GM23338 (cell line): ENCODE data around the gene PDLIM5. TPM values are rescaled to one million over a fixed set of nuclear protein-coding genes. Genes with fewer than 3 reads are reported as not detected.

Experiments used
- ATAC-seq: fragments of 200-7000 bp; cut with Tn5 transposase; 3 replicates; pipeline ENCODE4 v1.9.1; 2020
- DNase-seq: peaks from one replicate; pipeline ENCODE4 v3.0.0-alpha.2; 2015; ENCODE audit warnings: low spot score
- H2AFZ ChIP-seq: fragments of 200-600 bp; sonication (generic); 2 replicates; pipeline ENCODE4 v1.8.0; 2016; ENCODE audit warnings: antibody characterized with exemption, mild to moderate bottlenecking, moderate library complexity
- H3F3A ChIP-seq: fragments of 200-600 bp; sonication (generic); replicated peaks from 2 replicates; pipeline ENCODE4 v1.8.0; 2017; ENCODE audit warnings: antibody characterized with exemption, mixed run types, low read depth
- H3K27ac ChIP-seq: fragments of 200-600 bp; sonication (generic); 2 replicates; pipeline ENCODE4 v1.6.1; 2016; ENCODE audit warnings: low read depth
- H3K27me3 ChIP-seq: fragments of 200-600 bp; sonication (generic); 2 replicates; pipeline ENCODE4 v1.8.0; 2016; ENCODE audit warnings: mild to moderate bottlenecking, mixed run types, moderate library complexity; ENCODE audit not compliant: insufficient read depth
- H3K36me3 ChIP-seq: fragments of 200-600 bp; sonication (generic); 2 replicates; pipeline ENCODE4 v1.8.0; 2016; ENCODE audit warnings: mild to moderate bottlenecking; ENCODE audit not compliant: insufficient read depth
- H3K4me1 ChIP-seq: fragments of 200-600 bp; sonication (generic); 2 replicates; pipeline ENCODE4 v1.8.0; 2016; ENCODE audit warnings: mild to moderate bottlenecking, moderate library complexity; ENCODE audit not compliant: insufficient read depth
- H3K4me2 ChIP-seq: fragments of 200-600 bp; sonication (generic); 2 replicates; pipeline ENCODE4 v1.7.1; 2017; ENCODE audit warnings: mixed run types
- H3K4me3 ChIP-seq: fragments of 200-600 bp; sonication (generic); 2 replicates; pipeline ENCODE4 v1.6.1; 2016; ENCODE audit warnings: mixed run types
- H3K79me2 ChIP-seq: fragments of 200-600 bp; sonication (generic); replicated peaks from 2 replicates; pipeline ENCODE4 v1.8.0; 2017; ENCODE audit warnings: mild to moderate bottlenecking; ENCODE audit not compliant: insufficient read depth
- H3K9me2 ChIP-seq: fragments of 200-600 bp; sonication (generic); 2 replicates; pipeline ENCODE4 v1.8.0; 2017; ENCODE audit not compliant: insufficient read depth
- H4K20me1 ChIP-seq: fragments of 200-600 bp; sonication (generic); replicated peaks from 2 replicates; pipeline ENCODE4 v1.8.0; 2017; ENCODE audit warnings: mild to moderate bottlenecking; ENCODE audit not compliant: insufficient read depth
- H3K27ac Mint-ChIP-seq: 2 replicates; pipeline ENCODE4 v1.8.0; 2020; ENCODE audit warnings: inconsistent platforms, mild to moderate bottlenecking, moderate library complexity, mixed read lengths
- H3K27me3 Mint-ChIP-seq: 3 replicates; pipeline ENCODE4 v1.8.0; 2022; ENCODE audit warnings: low read depth, mild to moderate bottlenecking, moderate library complexity, mixed read lengths, inconsistent platforms; ENCODE audit not compliant: insufficient read depth, poor library complexity
- H3K36me3 Mint-ChIP-seq: 3 replicates; pipeline ENCODE4 v1.8.0; 2021; ENCODE audit warnings: low read depth, mild to moderate bottlenecking, inconsistent platforms, moderate library complexity, mixed read lengths
- H3K4me1 Mint-ChIP-seq: 3 replicates; pipeline ENCODE4 v1.8.0; 2020; ENCODE audit warnings: mild to moderate bottlenecking, inconsistent platforms, mixed read lengths
- H3K4me3 Mint-ChIP-seq: 3 replicates; pipeline ENCODE4 v1.8.0; 2021; ENCODE audit warnings: moderate library complexity, mild to moderate bottlenecking, inconsistent platforms, mixed read lengths
- H3K9me3 Mint-ChIP-seq: 3 replicates; pipeline ENCODE4 v1.8.0; 2020; ENCODE audit warnings: moderate library complexity, mild to moderate bottlenecking, inconsistent platforms, mixed read lengths
- CREB1 ChIP-seq: fragments of 250-450 bp; sonication (Bioruptor Pico); IDR thresholded peaks from 2 replicates; pipeline ENCODE4 v1.5.0; 2020; ENCODE audit warnings: low read depth, mild to moderate bottlenecking, moderate library complexity
- CTCF ChIP-seq, 2 experiments: fragments of 200-600 bp in 1 of 2; sonication (generic) in 1 of 2; conservative IDR thresholded peaks; 2 replicates each; pipeline versions ENCODE4 v1.5.1 to v1.6.1; 2016 to 2017; ENCODE audit warnings: antibody characterized with exemption in 2 of 2, low read depth in 2 of 2, mild to moderate bottlenecking in 2 of 2, moderate library complexity in 1 of 2
- EZH2 ChIP-seq: fragments of 200-600 bp; sonication (generic); IDR thresholded peaks from one replicate; pipeline ENCODE4 v1.8.0; 2017; ENCODE audit warnings: antibody characterized with exemption, mild to moderate bottlenecking, low read depth; ENCODE audit not compliant: unreplicated experiment
- EZH2phosphoT487 ChIP-seq: fragments of 200-600 bp; sonication (generic); IDR thresholded peaks from one replicate; pipeline ENCODE4 v1.8.1; 2018; ENCODE audit warnings: antibody characterized with exemption; ENCODE audit not compliant: unreplicated experiment
- JUNB ChIP-seq: IDR thresholded peaks from one replicate; pipeline ENCODE4 v1.6.1; 2016; ENCODE audit warnings: antibody characterized with exemption; ENCODE audit not compliant: unreplicated experiment
- NANOG ChIP-seq: IDR thresholded peaks from 2 replicates; pipeline ENCODE4 v1.6.1; 2016; ENCODE audit warnings: antibody characterized with exemption, borderline replicate concordance
- POLR2AphosphoS5 ChIP-seq: IDR thresholded peaks from 2 replicates; pipeline ENCODE4 v1.6.1; 2016; ENCODE audit warnings: antibody characterized with exemption, low read depth
- REST ChIP-seq: IDR thresholded peaks from one replicate; pipeline ENCODE4 v1.6.1; 2018; ENCODE audit warnings: antibody characterized with exemption; ENCODE audit not compliant: unreplicated experiment
- STAT1 ChIP-seq: IDR thresholded peaks from one replicate; pipeline ENCODE4 v1.6.1; 2016; ENCODE audit warnings: antibody characterized with exemption; ENCODE audit not compliant: unreplicated experiment
- ZNF114 ChIP-seq: fragments of 250-450 bp; sonication (Bioruptor Pico); IDR thresholded peaks from 2 replicates; pipeline ENCODE4 v1.5.0; 2020; ENCODE audit warnings: mild to moderate bottlenecking, moderate library complexity
- ZNF331 ChIP-seq: fragments of 250-450 bp; sonication (Bioruptor Pico); IDR thresholded peaks from 2 replicates; pipeline ENCODE4 v1.5.0; 2020; ENCODE audit warnings: low read depth, mild to moderate bottlenecking, moderate library complexity
- ZNF462 ChIP-seq: fragments of 250-450 bp; sonication (Bioruptor Pico); IDR thresholded peaks from 2 replicates; pipeline ENCODE4 v1.5.0; 2020; ENCODE audit warnings: mild to moderate bottlenecking, moderate library complexity
- polyA plus RNA-seq: library from polyadenylated mRNA; unstranded; fragments of >200 nt; fragmentation: Nextera tagmentation; extraction: Ambion mirVana; gene quantifications from 2 replicates; pipeline ENCODE4 v1.2.1, GENCODE V29; 2016
- total RNA-seq: library from RNA; depleted of rRNA; stranded (reverse); fragments of >200 nt; shearing (Covaris generic); gene quantifications from 2 replicates; pipeline ENCODE4 v1.2.3, GENCODE V29; 2014
- TF ChIP-seq, protein P1 (sequence below): IDR thresholded peaks from 2 replicates; pipeline ENCODE4 v1.6.1; 2016; ENCODE audit warnings: antibody characterized with exemption

Gene PDLIM5
- total and polyA plus RNA-seq, 2 experiments from 2014 or later, result 45.2 to 53.0 TPM

GRCh38 chr4:94410678-94411206 is 41.0 kb upstream of the PDLIM5 start:
- Mint-ChIP-seq H3K4me3 (no peak overlapping the region), H3K9me3 (no peaks in the 10 kb centered on the region), H3K27ac (no peak overlapping the region; the same call in 1 of the 2 replicates), H3K27me3 (no peaks in the 10 kb centered on the region), H3K36me3 (no peaks in the 10 kb centered on the region), H3K4me1 (peaks cover 23% of the 10 kb centered on the region; the same call in 2 of the 3 replicates)
- Histone ChIP-seq H3F3A (no peaks in the 10 kb centered on the region), H3K27ac (no peak overlapping the region), H3K4me3 (no peak overlapping the region), H3K79me2 (no peaks in the 10 kb centered on the region), H4K20me1 (no peaks in the 10 kb centered on the region), H3K9me2 (no peaks in the 10 kb centered on the region), H2AFZ (peak overlapping the region; percentile 67; the same call in 1 of the 2 replicates), H3K36me3 (no peaks in the 10 kb centered on the region), H3K27me3 (no peaks in the 10 kb centered on the region), H3K4me1 (peaks cover 18% of the 10 kb centered on the region), H3K4me2 (no peak overlapping the region)
- TF ChIP-seq REST, result no peak
- no peak for TF ChIP-seq ZNF114 (CRISPR knock-in tag)
- TF ChIP-seq POLR2AphosphoS5, result no peak
- no peak for TF ChIP-seq JUNB
- no peak for TF ChIP-seq NANOG
- no peak for TF ChIP-seq CTCF (conservative IDR thresholded peaks at IDR 0.05; ENCODE audit: low read depth in 2 of 2)
- TF ChIP-seq, protein P1, sequence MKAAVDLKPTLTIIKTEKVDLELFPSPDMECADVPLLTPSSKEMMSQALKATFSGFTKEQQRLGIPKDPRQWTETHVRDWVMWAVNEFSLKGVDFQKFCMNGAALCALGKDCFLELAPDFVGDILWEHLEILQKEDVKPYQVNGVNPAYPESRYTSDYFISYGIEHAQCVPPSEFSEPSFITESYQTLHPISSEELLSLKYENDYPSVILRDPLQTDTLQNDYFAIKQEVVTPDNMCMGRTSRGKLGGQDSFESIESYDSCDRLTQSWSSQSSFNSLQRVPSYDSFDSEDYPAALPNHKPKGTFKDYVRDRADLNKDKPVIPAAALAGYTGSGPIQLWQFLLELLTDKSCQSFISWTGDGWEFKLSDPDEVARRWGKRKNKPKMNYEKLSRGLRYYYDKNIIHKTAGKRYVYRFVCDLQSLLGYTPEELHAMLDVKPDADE, result no peak
- no peak for TF ChIP-seq ZNF462
- TF ChIP-seq STAT1, result no peak
- TF ChIP-seq EZH2phosphoT487, result no peak
- no peak for TF ChIP-seq CREB1 (CRISPR knock-in tag)
- no peak for TF ChIP-seq EZH2
- no peak for TF ChIP-seq ZNF331 (CRISPR knock-in tag)
- ATAC-seq (peak; percentile 41; the same call in 2 of the 3 replicates), DNase-seq (no peak)
